Small intestine (tissue), 7 donors: ENCODE measurements around the gene MTAP. TPM values are rescaled to one million over a fixed set of nuclear protein-coding genes. Genes with fewer than 3 reads are reported as not detected.

ENCODE experiments used
- DNase-seq, 2 donors: peaks; one replicate each; pipeline versions ENCODE4 v3.0.0 to v3.0.0-alpha.2; 2013
- FAIRE-seq: peaks from 2 replicates; lab custom pipeline; 2012; peaks lifted over from hg19 to GRCh38; lab: Jason Lieb, UNC
- H3K27ac ChIP-seq, 3 donors: one replicate each; pipeline ENCODE4 v1.5.1; 2013; ENCODE audit warnings: low read length in 2 of 3, mild to moderate bottlenecking in 2 of 3, control low read depth in 1 of 3, inconsistent platforms in 1 of 3, low read depth in 1 of 3, moderate library complexity in 1 of 3
- H3K27me3 ChIP-seq, 3 donors: one replicate each; pipeline ENCODE4 v1.6.1; 2013; ENCODE audit warnings: low read length in 3 of 3, inconsistent platforms in 1 of 3; ENCODE audit not compliant: control insufficient read depth in 3 of 3, insufficient read depth in 3 of 3
- H3K36me3 ChIP-seq, 3 donors: one replicate each; pipeline ENCODE4 v1.6.1; 2013; ENCODE audit warnings: low read length in 3 of 3, inconsistent platforms in 1 of 3, low read depth in 1 of 3, mild to moderate bottlenecking in 1 of 3, moderate library complexity in 1 of 3; ENCODE audit not compliant: control insufficient read depth in 3 of 3, insufficient read depth in 2 of 3
- H3K4me1 ChIP-seq, 3 donors: one replicate each; pipeline ENCODE4 v1.6.1; 2013; ENCODE audit warnings: low read length in 2 of 3, inconsistent platforms in 1 of 3, low read depth in 1 of 3, mild to moderate bottlenecking in 1 of 3, moderate library complexity in 1 of 3; ENCODE audit not compliant: control insufficient read depth in 3 of 3, insufficient read depth in 2 of 3
- H3K4me3 ChIP-seq, 3 donors: one replicate each; pipeline ENCODE4 v1.5.1; 2013; ENCODE audit warnings: low read length in 3 of 3, control low read depth in 1 of 3, inconsistent platforms in 1 of 3, low read depth in 1 of 3, mild to moderate bottlenecking in 1 of 3, moderate library complexity in 1 of 3
- H3K9me3 ChIP-seq, 2 donors: one replicate each; pipeline ENCODE4 v1.6.1; 2013; ENCODE audit warnings: low read depth in 1 of 2, low read length in 1 of 2; ENCODE audit not compliant: control insufficient read depth in 2 of 2, insufficient read depth in 1 of 2
- WGBS, 3 donors: extraction: QIAGEN DNeasy Blood & Tissue Kit; methylation state at CpG; one replicate each; pipeline ENCODE4 v1.1.7; 2013; 5-methylcytosine and 5-hydroxymethylcytosine counted together
- polyA plus RNA-seq, 4 donors: library from polyadenylated mRNA; stranded (reverse) in 3 of 4; unstranded in 1 of 4; fragments of 200-250 nt in 3 of 4; fragments of 120-200 nt in 1 of 4; gene quantifications; one replicate each; pipeline versions ENCODE4 v1.2.1 to v1.2.3, GENCODE V29; 2013
- donor health status: healthy with polysubstance abuse.
- donor health status: control.
- donor health status: control.
- donor health status: Bipolar disorder and iron deficiency.
- donor health status: healthy.

Gene MTAP
- polyA plus RNA-seq, 4 donors, result 3.0 to 24.4 (median 10.6) TPM

GRCh38 chr9:21965401-21965951 is 163.0 kb downstream of the MTAP start:
- 2 to 6% (median 2%) methylated on average over 30 of the region's 30 CpGs for WGBS, 3 donors
- no peak for FAIRE-seq
- Histone ChIP-seq H3K9me3 (peaks cover 0 to 4% of the 10 kb centered on the region in 2 donors), H3K27ac (no peak overlapping the region), H3K36me3 (no peaks in the 10 kb centered on the region), H3K27me3 (peaks cover 5 to 73% (median 51%) of the 10 kb centered on the region in 3 donors), H3K4me1 (peaks cover 0 to 5% (median 0%) of the 10 kb centered on the region in 3 donors), H3K4me3 (peak overlapping the region in 2 of 3 donors; percentile 22 to 51)
- DNase-seq, result peak; percentile 63 to 74

GRCh38 chr9:21966140-21966851 is 163.9 kb downstream of the MTAP start:
- no peak for DNase-seq
- peaks cover 5 to 78% (median 58%) of the 10 kb centered on the region in 3 donors for H3K27me3 ChIP-seq
- no peaks in the 10 kb centered on the region for H3K36me3 ChIP-seq
- peaks cover 0 to 5% (median 0%) of the 10 kb centered on the region in 3 donors for H3K4me1 ChIP-seq
- H3K27ac ChIP-seq, result no peak overlapping the region
- 16 to 29% (median 26%) methylated on average over 15 of the region's 15 CpGs for WGBS, 3 donors
- H3K9me3 ChIP-seq, result peaks cover 0 to 4% of the 10 kb centered on the region in 2 donors
- FAIRE-seq, result no peak
- H3K4me3 ChIP-seq, result no peak overlapping the region

- no peak overlapping the region for H3K4me3 ChIP-seq
- no peak overlapping the region for H3K27ac ChIP-seq
- H3K36me3 ChIP-seq, result no peaks in the 10 kb centered on the region
- 8 to 18% (median 16%) methylated on average over 19 of the region's 19 CpGs for WGBS, 3 donors
- DNase-seq (no peak), FAIRE-seq (no peak)
- peaks cover 0 to 4% of the 10 kb centered on the region in 2 donors for H3K9me3 ChIP-seq
- H3K27me3 ChIP-seq, result peaks cover 5 to 82% (median 60%) of the 10 kb centered on the region in 3 donors
- peaks cover 0 to 5% (median 0%) of the 10 kb centered on the region in 3 donors for H3K4me1 ChIP-seq
Measured at GRCh38 chr9:21967169-21967568, 164.7 kb downstream of the MTAP start.

- peaks cover 5 to 84% (median 61%) of the 10 kb centered on the region in 3 donors for H3K27me3 ChIP-seq
- no peak overlapping the region for H3K27ac ChIP-seq
- H3K36me3 ChIP-seq, result no peaks in the 10 kb centered on the region
- no peak overlapping the region for H3K4me3 ChIP-seq
- peaks cover 0 to 4% of the 10 kb centered on the region in 2 donors for H3K9me3 ChIP-seq
- 22 to 34% (median 33%) methylated on average over 10 of the region's 10 CpGs for WGBS, 3 donors
- FAIRE-seq (no peak), DNase-seq (no peak)
- peaks cover 0 to 5% (median 0%) of the 10 kb centered on the region in 3 donors for H3K4me1 ChIP-seq
Measured at GRCh38 chr9:21967702-21968101, 165.3 kb downstream of the MTAP start.

GRCh38 chr9:21968331-21969010 is 166.0 kb downstream of the MTAP start:
- peak in 1 of 2 donors; percentile 46 for DNase-seq
- Histone ChIP-seq H3K27ac (no peak overlapping the region), H3K4me1 (peaks cover 0 to 5% (median 0%) of the 10 kb centered on the region in 3 donors), H3K4me3 (no peak overlapping the region), H3K36me3 (no peaks in the 10 kb centered on the region), H3K9me3 (peaks cover 0 to 4% of the 10 kb centered on the region in 2 donors), H3K27me3 (peaks cover 5 to 84% (median 61%) of the 10 kb centered on the region in 3 donors)
- 5 to 12% (median 9%) methylated on average over 40 to 41 of the region's 41 CpGs for WGBS, 3 donors
- FAIRE-seq, result no peak

- H3K4me3 ChIP-seq, result no peak overlapping the region
- no peaks in the 10 kb centered on the region for H3K36me3 ChIP-seq
- H3K4me1 ChIP-seq, result peaks cover 0 to 5% (median under 1%) of the 10 kb centered on the region in 3 donors
- peaks cover 5 to 92% (median 62%) of the 10 kb centered on the region in 3 donors for H3K27me3 ChIP-seq
- 8 to 13% (median 12%) methylated on average over 28 of the region's 28 CpGs for WGBS, 3 donors
- FAIRE-seq (no peak), DNase-seq (no peak)
- H3K9me3 ChIP-seq, result peaks cover 0 to 4% of the 10 kb centered on the region in 2 donors
- no peak overlapping the region for H3K27ac ChIP-seq
Measured at GRCh38 chr9:21969011-21969940, 166.8 kb downstream of the MTAP start.

GRCh38 chr9:21969951-21970799 is 167.7 kb downstream of the MTAP start:
- H3K9me3 ChIP-seq, result peaks cover 0 to 4% of the 10 kb centered on the region in 2 donors
- no peak for DNase-seq
- H3K4me1 ChIP-seq, result peaks cover 3 to 6% (median 6%) of the 10 kb centered on the region in 3 donors
- WGBS, 3 donors, result 13 to 20% (median 19%) methylated on average over 24 of the region's 24 CpGs
- H3K27ac ChIP-seq, result no peak overlapping the region
- H3K4me3 ChIP-seq, result no peak overlapping the region
- peaks cover 5 to 92% (median 67%) of the 10 kb centered on the region in 3 donors for H3K27me3 ChIP-seq
- no peaks in the 10 kb centered on the region for H3K36me3 ChIP-seq
- FAIRE-seq, result no peak
